HG03457 (cell line): ENCODE results near the gene DNMBP.
"Not testable (repeated sequence)": the region's sequence is repeated elsewhere in the genome, so short reads cannot be mapped to it uniquely, and the experiment has no call there.

Source experiments
- ATAC-seq: cut with Tn5 transposase; IDR thresholded peaks from one replicate; pipeline ENCODE4 v1.9.1; 2021; ENCODE audit warnings: moderate number of reproducible peaks; ENCODE audit not compliant: unreplicated experiment

Gene DNMBP

DNA sequence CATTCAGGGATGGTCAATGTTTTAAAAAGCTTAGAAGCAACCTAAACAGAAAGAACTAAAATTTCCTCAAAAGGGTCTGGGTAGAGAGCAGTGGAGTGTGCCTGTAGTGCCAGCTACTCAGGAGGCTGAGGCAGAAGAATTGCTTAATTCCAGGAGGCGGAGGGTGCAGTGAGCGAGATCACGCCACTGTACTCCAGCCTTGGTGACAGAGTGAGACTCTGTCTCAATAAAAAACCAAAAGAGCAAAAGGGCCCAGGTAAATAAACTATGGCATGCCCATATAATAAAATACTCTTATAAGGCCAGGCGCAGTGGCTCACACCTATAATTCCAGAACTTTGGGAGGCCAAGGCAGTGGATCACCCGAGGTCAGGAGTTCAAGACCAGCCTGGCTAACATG, 93.0 kb downstream of the DNMBP start:
- no peak for ATAC-seq

DNA sequence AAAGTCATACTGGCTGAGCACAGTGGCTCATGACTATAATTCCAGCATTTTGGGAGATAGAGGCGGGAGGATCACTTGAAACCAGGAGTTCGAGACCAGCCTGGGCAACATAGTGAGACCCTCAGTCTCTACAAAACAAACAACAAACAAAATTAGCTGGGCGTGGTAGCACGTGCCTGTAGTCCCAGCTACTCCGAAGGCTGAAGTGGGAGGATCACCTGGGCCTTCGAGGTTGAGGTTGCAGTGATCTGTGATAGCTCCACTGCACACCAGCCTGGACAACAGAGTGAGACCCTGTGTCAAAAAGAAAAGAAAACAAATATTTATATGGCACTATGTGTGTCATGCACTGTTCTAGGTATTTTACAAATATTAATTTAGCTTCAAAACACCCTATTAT, 94.3 kb downstream of the DNMBP start:
- ATAC-seq: no peak

DNA sequence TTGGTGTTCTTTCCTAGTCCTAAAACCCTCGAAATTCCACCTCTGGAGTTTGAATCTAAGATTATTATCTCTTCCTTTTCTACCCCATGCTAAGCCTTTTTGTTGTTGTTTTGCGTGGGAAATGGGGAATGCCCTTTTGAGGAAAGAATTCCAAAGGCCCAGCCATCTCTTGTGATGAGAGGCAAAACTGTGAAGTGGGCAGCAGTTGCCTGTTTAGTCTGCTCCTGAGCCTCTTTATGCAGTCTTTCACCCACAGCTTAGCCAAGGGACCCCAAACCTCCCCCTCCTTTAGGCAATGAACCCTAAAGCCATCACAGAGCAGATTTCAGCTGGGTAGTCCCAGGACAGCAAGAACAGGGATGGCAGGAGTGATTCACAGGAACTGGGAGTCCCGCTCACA, 95.5 kb downstream of the DNMBP start:
- no peak for ATAC-seq

DNA sequence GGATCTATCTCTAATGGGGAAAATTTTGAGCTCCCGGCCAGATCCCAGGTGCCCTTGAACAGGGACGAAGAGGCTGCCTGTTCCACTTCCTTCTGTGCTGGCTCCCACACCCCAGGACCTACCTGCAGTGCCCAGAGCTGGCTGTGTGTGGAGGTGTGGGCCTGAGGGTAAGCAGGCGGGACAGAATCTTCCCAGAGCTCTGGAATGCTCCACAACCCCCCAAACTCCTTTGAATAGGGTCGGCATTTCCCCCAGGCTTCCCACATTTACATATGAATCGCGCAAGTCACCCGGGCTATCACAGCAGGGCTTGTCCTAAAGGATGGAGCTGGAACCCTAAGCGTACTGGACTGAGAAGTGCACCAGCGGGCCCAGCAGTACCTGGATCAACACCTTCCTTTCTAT, 95.9 kb downstream of the DNMBP start:
- no peak for ATAC-seq

DNA sequence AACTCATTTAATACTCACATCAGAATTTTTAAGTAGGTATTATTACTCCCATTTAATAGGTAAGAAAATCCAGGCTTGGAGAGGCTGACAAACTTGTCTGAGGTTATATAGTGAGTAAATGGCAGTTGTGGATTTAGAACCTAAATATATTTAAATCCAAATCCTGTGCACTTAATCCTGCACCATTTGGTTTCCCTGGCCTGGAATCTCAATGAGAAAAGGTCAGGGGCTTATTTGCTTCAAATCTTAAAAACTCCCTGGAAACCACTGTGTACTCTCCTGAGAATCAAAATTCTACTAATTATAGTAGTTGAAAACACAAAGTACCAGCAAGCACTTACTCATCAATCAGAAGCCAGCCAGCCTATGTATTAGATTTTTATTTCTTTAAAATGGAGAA, 97.7 kb downstream of the DNMBP start:
- ATAC-seq: no peak

DNA sequence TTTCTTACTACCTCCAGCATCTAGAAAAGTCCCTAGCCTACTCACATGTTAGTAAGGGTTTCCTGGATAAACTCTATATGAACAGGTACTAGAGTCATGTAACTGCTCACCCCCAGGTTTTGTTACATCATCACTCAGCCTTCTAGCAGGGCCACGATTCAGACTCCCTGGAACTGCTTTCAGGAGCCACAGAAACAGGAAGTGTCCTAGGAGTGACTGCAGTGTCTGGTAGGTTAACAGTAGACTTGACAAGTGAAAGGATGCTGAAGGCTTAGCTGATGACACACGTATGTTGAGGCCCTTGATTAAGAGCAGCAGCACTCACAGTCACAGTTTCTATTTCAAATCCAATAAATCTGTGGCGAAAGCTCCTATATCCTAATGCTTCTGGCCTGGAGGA, 101.2 kb downstream of the DNMBP start:
- no peak for ATAC-seq

DNA sequence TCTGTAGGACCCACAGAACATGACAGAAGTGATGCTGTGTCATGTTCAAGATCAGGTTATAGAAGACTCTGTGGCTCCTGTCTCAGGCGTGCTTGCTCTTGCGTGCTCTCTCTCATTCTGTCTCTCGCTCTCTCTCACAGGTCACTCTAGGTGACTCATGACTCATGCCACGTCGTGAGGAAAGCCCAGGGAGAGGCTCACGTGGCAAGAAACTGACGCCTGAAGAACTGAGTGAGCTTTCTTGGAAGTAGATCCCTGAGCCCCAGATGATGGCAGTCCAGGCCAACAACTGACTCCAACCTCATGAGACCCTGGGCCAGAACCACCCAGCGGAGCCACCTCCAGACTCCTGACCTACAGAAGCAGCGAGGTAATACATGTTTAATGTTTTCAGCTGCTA, 103.3 kb downstream of the DNMBP start:
- no peak for ATAC-seq

DNA sequence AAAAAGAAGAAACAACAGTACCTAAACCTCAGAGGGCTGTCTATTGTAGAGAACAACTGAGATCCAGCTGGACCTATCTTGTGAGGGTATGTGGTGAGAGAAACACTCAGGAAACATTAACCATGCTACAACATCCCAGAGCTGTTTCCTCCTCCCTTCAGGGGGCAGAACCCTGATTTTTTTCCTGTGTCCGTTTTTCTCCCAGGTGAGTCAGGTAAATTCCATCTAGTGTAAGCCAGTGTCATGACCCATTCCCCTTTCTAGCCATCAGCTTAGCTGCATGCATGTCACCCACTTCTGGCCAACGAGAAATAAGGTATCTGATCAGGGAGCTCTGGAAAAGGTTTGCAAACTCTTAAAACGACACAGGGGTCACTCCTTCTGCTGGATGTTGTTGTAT, 103.8 kb downstream of the DNMBP start:
- ATAC-seq: no peak

DNA sequence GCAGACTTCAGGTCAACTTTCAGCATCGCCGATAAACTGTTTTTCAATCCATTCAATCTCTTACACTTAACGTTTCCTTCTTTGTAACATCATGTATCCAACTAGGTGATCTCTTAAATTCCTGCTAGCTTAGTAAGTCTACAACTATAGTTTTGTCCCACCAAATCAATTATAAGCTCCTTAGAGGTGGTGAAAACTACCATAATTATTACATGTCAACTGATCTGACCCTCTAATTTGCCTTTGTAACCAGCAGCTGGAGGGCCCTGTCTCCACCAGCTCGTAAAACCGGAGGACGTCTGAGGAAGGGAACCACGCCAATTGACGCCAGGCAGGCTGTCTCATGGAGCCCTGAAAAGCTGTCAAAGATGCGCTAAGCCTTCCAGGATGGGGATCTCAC, 113.9 kb downstream of the DNMBP start:
- ATAC-seq: no peak

DNA sequence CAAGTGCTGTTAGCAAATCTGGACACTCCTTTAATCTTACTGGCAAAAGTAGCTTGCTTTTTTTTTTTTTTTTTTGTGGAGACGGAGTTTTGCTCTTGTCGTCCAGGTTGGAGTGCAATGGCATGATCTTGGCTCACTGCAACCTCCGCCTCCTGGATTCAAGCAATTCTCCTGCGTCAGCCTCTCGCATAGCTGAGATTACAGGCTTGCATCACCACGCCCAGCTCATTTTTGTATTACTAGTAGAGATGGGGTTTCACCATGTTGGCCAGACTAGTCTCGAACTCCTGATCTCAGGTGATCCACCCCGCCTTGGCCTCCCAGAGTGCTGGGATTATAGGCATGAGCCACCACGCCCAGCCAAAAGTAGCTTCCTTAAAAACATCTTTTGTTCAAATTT, 114.7 kb downstream of the DNMBP start:
- ATAC-seq: not testable (repeated sequence)

DNA sequence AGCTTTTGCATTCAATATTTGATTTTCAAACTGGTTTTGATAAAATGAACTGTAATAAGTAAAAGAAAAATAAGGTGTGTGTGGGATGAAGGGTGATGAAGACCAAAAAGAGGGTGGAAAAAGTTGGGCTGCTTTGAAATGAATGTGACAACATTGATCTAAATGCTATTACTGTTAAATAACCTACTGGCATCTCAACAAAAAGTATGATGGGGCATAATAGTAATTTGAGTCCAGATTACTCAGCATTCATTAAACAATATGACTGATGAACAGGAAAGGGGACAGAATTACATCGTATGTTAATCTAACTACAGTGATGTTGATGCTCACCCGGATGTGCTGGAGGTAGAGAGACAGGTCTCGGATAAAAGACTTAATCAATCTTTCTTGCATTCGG, 115.1 kb downstream of the DNMBP start:
- ATAC-seq: no peak

DNA sequence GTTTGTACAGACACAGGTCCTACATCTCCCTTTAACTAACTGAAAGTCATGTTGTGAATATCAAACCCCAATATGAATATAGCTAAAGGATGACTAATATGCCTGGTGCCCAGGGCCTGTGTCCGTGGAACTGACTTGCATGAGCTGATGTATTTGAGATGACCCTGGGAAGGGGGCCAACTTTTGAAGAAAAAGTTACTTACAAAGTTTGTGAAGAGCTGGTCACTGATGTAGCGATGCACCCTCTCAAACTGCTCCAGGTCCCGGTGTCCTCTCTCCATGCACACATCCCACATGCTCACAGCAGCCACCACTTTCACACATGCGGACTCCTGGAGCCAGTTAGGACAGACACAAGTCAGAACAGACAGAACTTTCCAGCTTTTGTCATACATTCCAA, 121.1 kb downstream of the DNMBP start:
- no peak for ATAC-seq

DNA sequence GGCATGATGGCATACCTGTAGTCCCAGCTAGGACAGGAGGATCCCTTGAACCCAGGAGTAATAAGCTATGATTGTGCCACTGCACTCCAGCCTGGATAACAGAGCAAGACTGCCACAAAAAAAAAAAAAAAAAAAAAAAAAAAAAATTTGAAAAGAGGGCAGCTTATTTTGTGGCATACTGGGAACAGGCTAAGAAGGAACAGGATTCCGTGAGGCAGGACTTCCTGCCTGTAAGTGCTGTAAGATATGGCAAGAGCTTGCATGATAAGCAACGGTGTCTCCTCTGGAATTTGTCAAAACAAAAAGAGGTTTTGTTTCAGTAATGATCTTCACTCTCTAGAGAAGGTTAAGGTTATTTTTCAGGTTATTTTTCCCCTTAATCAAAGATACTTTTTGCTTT, 126.2 kb downstream of the DNMBP start:
- ATAC-seq: no peak

DNA sequence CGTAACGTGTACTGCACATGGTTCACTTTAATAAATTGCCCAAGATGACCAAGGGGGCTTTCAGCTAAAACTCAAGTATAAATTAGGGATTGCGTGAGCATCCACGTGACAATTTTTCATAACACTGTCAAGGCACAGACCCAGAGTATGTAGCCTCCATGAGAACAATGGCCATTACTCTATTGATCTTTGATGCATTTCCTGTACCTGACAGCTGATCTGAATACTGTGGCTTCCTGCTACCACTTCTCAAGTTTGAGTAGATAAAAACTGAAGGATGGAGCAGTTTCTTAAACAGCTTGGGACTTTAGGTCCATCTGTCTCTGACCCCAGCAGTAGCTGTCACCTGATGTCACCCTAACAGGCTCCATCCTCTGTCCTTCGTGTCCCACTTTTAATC, 128.4 kb downstream of the DNMBP start:
- no peak for ATAC-seq

DNA sequence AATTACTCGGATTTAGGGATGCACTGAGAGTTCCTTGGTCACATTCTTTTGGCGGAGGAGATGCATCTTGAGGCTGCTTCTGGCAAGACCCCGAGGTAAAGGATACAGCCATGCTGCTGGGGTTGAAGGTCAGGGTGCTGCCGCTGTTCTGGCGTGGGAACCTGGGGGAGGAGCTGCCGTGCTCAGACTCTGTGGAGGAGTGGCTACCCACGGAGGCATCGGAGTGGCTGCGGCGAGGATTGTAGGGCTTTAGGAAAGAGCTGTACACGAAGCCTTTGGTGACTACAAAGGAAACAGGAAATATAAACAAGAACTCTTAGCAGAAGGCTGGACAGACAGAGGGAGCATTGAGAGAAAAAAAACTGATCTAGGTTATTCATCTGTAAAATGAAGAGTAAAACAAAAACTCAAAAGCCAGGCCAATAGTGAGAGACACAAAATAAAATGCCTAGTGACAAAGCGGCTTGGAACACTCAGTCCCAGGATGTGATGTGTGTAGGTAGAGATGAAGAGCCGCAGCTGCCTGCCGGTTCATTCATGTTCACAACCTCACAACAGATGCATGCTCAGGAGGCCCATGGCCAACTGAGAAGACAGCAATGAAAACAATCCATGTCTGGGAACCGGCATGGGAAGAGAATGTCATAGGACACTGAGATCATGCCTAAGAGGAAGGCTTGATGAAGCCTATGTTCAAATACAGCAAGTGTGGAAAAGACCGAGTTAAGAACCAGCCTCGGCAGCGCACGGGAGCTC, 129.5 kb downstream of the DNMBP start:
- ATAC-seq: no peak

DNA sequence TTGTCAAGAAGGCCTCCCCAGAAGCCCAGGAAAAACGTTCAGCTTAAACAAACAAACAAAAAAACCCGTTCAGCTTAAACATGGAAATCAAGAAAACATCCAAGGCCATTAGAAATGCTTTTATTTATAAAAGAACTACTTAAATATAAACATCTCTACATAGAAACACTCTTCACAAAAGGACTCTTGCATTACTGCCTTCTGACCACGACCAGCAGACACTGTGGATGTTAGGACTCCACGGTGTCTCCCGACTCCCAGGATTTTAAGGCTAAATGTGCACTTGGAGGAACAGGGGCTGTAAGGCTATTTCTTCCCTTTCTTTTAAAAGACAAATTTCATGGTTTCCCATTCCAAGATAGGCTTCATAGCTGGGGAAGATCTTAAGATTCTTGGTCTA, 134.3 kb downstream of the DNMBP start:
- ATAC-seq: no peak

DNA sequence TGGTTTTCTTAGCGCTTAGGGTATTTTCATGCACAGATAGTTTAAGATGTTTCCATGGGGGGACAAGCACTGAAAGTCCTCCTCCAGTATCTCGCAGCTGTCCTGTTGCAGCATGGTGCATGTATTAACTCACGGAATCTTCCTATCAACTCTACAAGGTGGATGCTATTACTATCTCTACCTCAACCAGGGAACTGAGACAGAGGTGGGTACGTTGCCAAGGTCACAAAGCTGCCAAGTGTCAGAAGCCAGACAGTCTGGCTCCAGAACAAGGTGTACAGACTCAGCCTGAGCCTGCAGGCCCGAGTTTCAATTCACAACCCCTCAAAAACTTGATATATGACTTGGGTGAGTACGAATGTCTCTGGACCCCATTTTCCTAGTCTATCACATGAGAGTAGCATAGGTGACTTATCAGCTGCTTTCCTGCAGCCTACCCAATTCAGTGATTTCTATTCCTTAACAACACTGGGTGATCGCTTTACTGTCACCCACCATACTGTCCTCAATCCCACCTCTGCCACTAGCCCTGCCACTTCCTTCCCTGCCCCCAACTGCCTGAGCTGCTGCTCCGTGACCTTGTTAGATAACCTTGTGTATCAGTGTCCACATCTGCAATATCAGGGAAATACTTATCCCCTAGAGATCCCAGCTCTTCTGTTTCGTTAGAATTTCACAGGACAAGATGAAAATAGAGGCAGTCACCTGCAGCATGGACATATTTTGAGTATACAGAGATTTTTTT, 135.2 kb downstream of the DNMBP start:
- ATAC-seq: no peak

DNA sequence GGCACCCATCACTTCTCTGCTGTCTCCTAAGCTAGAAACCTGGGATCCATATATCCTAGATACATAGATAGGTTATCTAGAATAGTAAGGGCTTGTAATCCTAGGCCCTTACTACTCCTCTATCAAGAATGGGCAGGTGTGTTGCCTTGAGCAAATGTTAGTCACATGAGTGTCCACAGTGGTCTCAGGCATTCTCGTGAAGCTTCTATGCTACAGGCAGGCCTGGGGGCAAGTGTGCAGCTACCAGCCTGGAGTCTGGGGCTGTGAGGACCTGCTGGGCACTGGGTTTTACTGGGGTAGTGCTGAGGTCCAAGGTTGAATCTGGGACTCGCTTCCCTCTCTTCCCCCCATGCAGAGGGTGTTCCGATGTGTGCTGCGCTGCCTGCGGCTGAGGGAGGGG, 135.9 kb downstream of the DNMBP start:
- ATAC-seq: no peak

DNA sequence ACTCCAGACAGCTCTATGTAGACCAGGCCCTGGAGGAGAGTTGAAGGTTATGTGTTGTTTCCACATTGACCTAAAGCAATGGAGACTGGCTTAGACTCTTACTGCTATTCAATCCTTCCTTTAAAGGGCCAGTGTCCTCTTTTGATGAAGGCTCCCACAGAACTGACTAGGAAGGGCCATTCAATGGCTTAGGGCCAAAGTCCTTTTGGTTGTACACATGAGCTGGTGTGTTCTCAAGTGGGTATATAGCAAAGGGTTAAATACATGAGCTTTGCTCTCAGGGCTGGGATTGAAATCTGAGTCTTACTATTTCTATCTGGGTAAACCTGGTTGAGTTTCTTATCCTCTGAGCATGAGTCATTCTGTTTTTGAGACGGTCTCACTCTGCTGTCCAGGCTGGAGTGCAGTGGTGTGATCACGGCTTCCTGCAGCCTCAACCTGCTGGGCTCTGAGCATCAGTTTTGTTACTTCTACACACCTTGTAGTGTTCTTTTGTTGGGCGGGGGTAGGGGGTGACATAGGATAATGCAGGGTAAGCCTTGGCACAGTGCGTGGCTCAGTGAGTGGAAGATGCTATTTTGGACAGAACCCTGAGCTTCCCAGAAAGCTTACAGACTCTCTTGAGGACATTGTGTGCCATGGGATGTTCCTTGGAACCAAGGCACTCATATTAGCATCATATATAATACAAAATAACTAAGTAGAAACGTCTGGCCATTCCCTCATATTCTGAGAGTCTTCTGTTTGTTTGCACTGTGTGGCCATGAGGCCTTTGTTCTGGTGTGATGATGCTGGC, 137.2 kb downstream of the DNMBP start:
- no peak for ATAC-seq

DNA sequence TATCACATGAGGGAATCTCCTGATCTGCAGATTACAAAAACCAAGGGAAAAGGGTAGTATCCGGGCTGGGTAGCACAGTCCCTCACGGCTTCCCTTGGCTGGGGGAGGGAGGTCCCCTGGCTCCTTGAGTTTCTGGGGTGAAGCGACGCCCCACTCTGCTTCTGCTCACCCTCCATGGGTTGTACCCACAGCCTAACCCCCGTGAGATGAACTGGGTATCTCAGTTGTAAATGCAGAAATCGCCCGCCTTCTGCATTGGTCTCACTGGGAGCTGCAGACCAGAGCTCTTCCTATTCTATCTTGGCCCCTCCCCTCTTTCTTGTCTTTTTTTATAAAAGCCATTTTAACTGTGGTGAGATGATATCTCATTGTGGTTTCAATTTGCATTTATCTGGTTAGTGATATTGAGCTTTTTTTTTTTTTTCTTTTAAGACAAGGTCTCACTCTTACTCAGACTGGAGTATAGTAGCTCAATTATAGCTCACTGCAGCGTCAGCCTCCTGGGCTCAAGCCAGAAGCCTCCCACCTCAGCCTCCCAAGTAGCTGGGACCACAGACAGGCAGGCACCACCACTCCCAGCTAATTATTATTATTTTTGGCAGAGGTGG, 139.5 kb downstream of the DNMBP start:
- no peak for ATAC-seq

DNA sequence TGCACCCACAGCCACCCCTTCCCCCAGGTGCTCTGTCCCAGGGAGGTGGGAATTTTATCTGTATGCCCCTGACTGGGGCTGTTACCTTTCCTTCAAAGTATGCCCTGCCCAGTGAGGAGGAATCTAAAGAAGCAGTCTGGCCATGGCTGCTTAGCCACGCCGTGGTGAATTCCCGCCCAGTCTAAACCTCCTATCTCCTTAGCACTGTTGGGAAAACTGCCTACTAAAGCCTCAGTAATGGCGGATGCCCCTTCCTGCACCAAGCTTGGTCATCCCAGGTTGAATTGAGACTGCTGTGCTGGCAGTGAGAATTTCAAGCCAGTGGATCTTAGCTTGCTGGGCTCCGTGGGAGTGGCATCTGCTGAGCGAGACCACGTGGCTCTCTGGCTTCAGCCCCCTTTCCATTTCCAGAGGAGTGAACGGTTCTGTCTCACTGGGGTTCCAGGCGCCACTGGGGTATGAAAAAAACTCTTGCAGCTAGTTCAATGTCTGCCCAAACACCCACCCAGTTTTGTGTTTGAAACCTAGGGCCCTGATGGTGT, 140.1 kb downstream of the DNMBP start:
- no peak for ATAC-seq
